PC-9 (cell line): ENCODE results near the gene ICA1. TPM values are rescaled to one million over a fixed set of nuclear protein-coding genes. Genes with fewer than 3 reads are reported as not detected.
A peak's percentile ranks its signal among the peaks of the same experiment; 100 is the strongest.
"Not testable (repeated sequence)": the region's sequence is repeated elsewhere in the genome, so short reads cannot be mapped to it uniquely, and the experiment has no call there.

Experiments used
- BruUV-seq: library from RNA; stranded (reverse); fragments of 400-500 nt; replicated peaks from 2 replicates; lab custom pipeline; 2021; lab: Mats Ljungman, UMichigan
- CTCF ChIA-PET: fragments of 300-600 bp; sonication (Branson Sonifier 250); formaldehyde crosslinking; loops from one replicate; lab custom pipeline; 2022; ENCODE audit warnings: antibody characterized with exemption; lab: Charles Lee
- POLR2A ChIA-PET: fragments of 300-600 bp; sonication (Branson Sonifier 250); formaldehyde crosslinking; loops from one replicate; lab custom pipeline; 2022; ENCODE audit warnings: antibody characterized with exemption; ENCODE audit not compliant: unreplicated experiment; lab: Charles Lee
- DNase-seq, 2 experiments: peaks; one replicate each; pipeline versions ENCODE4 v3.0.0 to v3.0.0-alpha.2; 2015 to 2022; ENCODE audit warnings: mixed read lengths in 1 of 2
- H2AFZ ChIP-seq: fragments of 200-600 bp; sonication (generic); 2 replicates; pipeline ENCODE4 v1.8.1; 2017; ENCODE audit warnings: antibody characterized with exemption
- H3F3A ChIP-seq: fragments of 200-600 bp; sonication (generic); 2 replicates; pipeline ENCODE4 v1.8.1; 2017; ENCODE audit warnings: antibody characterized with exemption, mild to moderate bottlenecking, low read depth; ENCODE audit not compliant: insufficient read depth
- H3K27ac ChIP-seq: fragments of 200-600 bp; sonication (generic); 2 replicates; pipeline ENCODE4 v1.6.1; 2016; ENCODE audit warnings: mixed run types
- H3K27me3 ChIP-seq: fragments of 200-600 bp; sonication (generic); 2 replicates; pipeline ENCODE4 v1.6.1; 2016; ENCODE audit warnings: low read depth, mixed run types; ENCODE audit not compliant: insufficient read depth
- H3K36me3 ChIP-seq: fragments of 200-600 bp; sonication (generic); 2 replicates; pipeline ENCODE4 v1.6.1; 2016; ENCODE audit warnings: low read depth, mixed run types
- H3K4me1 ChIP-seq: fragments of 200-600 bp; sonication (generic); replicated peaks from 2 replicates; pipeline ENCODE4 v1.6.1; 2016; ENCODE audit warnings: mixed run types; ENCODE audit not compliant: insufficient read depth
- H3K4me2 ChIP-seq: fragments of 200-600 bp; sonication (generic); 2 replicates; pipeline ENCODE4 v1.6.1; 2017; ENCODE audit warnings: mixed run types
- H3K4me3 ChIP-seq: fragments of 200-600 bp; sonication (generic); 2 replicates; pipeline ENCODE4 v1.6.1; 2016; ENCODE audit warnings: mixed run types
- H3K79me2 ChIP-seq: fragments of 200-600 bp; sonication (generic); 2 replicates; pipeline ENCODE4 v1.6.1; 2017; ENCODE audit warnings: low read depth, mixed run types
- H3K9me2 ChIP-seq: fragments of 200-600 bp; sonication (generic); 2 replicates; pipeline ENCODE4 v1.8.1; 2017; ENCODE audit warnings: mild to moderate bottlenecking; ENCODE audit not compliant: insufficient read depth
- H3K9me3 ChIP-seq: fragments of 200-600 bp; sonication (generic); 2 replicates; pipeline ENCODE4 v1.8.1; 2016; ENCODE audit warnings: low read depth; ENCODE audit not compliant: insufficient read depth
- H4K20me1 ChIP-seq: fragments of 200-600 bp; sonication (generic); 2 replicates; pipeline ENCODE4 v1.8.1; 2017; ENCODE audit not compliant: insufficient read depth
- CTCF ChIP-seq: fragments of 200-600 bp; sonication (generic); conservative IDR thresholded peaks from 2 replicates; pipeline ENCODE4 v1.6.1; 2017; ENCODE audit warnings: mixed run types, antibody characterized with exemption, mild to moderate bottlenecking, moderate library complexity
- EZH2 ChIP-seq: fragments of 200-600 bp; sonication (generic); IDR thresholded peaks from 2 replicates; pipeline ENCODE4 v1.8.0; 2017; ENCODE audit warnings: antibody characterized with exemption, low read depth
- intact Hi-C: fragments of 100-400 bp; cut with micrococcal nuclease; formaldehyde crosslinking; loops from one replicate; pipeline ENCODE4 v1.10.0; 2022; ENCODE audit not compliant: unreplicated experiment
- total RNA-seq: library from RNA; stranded (reverse); gene quantifications from 2 replicates; pipeline ENCODE4 v1.2.3, GENCODE V29; 2021

The ICA1 gene
- total RNA-seq, 1 experiment from 2014 or later = 33.8 TPM

GRCh38 chr7:8109196-8110022, 152.6 kb downstream of the ICA1 start:
- Histone ChIP-seq H3K27me3 (no peaks in the 10 kb centered on the region), H3F3A (peaks cover 11% of the 10 kb centered on the region; the same call in 1 of the 2 replicates), H3K4me2 (peak overlapping the region; percentile 8; the same call in 1 of the 2 replicates), H3K4me1 (peaks cover 14% of the 10 kb centered on the region), H3K27ac (no peak overlapping the region), H3K36me3 (no peaks in the 10 kb centered on the region), H3K79me2 (no peaks in the 10 kb centered on the region), H4K20me1 (no peaks in the 10 kb centered on the region), H3K9me3 (no peaks in the 10 kb centered on the region), H2AFZ (no peak overlapping the region), H3K4me3 (no peak overlapping the region), H3K9me2 (no peaks in the 10 kb centered on the region)
- TF ChIP-seq EZH2 = no peak
- TF ChIP-seq CTCF = no peak
- CTCF ChIA-PET = no interaction called here
- DNase-seq = peak; percentile 9 to 56
- BruUV-seq = no TSS peak
- intact Hi-C loops = no loop called here
- POLR2A ChIA-PET = no interaction called here

GRCh38 chr7:8105449-8106095, 156.4 kb downstream of the ICA1 start:
- no peak for DNase-seq
- POLR2A ChIA-PET = no interaction called here
- H3K9me2 ChIP-seq = no peaks in the 10 kb centered on the region
- H3K4me3 ChIP-seq = no peak overlapping the region
- H3K4me1 ChIP-seq = peaks cover 14% of the 10 kb centered on the region
- TF ChIP-seq CTCF = no peak
- TF ChIP-seq EZH2 = no peak
- no peaks in the 10 kb centered on the region; the same call in 1 of the 2 replicates for H3K9me3 ChIP-seq
- no peak overlapping the region for H3K4me2 ChIP-seq
- H3F3A ChIP-seq = peaks cover 11% of the 10 kb centered on the region; the same call in 1 of the 2 replicates
- CTCF ChIA-PET = no interaction called here
- BruUV-seq = no TSS peak
- no peak overlapping the region for H2AFZ ChIP-seq
- no peaks in the 10 kb centered on the region for H4K20me1 ChIP-seq
- no peaks in the 10 kb centered on the region for H3K27me3 ChIP-seq
- intact Hi-C loops = no loop called here
- no peaks in the 10 kb centered on the region for H3K79me2 ChIP-seq
- H3K36me3 ChIP-seq = no peaks in the 10 kb centered on the region
- H3K27ac ChIP-seq = no peak overlapping the region

DNA sequence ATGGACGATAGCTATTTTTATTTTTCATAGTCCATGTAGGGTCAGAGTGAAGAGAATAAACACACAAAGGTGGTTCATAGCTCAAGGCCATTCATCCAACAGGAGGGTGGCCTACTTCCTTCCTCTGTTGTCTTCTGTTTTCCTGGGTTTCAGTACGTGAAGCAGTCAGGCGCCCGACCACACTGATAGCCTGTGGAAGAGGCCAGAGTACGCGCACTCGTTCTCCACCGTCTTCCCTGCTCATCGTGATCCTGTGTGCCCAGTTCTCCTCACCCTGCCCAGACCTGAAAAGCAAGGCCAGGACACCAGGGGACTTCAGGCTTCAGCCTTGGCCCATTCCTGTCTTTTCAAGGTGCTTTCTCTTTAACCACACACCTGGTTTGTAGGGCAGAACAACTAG, 158.7 kb downstream of the ICA1 start:
- Histone ChIP-seq H3K36me3 (no peaks in the 10 kb centered on the region), H3K4me3 (no peak overlapping the region), H2AFZ (no peak overlapping the region), H3K79me2 (no peaks in the 10 kb centered on the region), H3K4me1 (no peaks in the 10 kb centered on the region), H3K9me2 (no peaks in the 10 kb centered on the region), H3K9me3 (peaks cover 5% of the 10 kb centered on the region), H3K27me3 (no peaks in the 10 kb centered on the region), H4K20me1 (no peaks in the 10 kb centered on the region), H3F3A (no peaks in the 10 kb centered on the region), H3K4me2 (no peak overlapping the region), H3K27ac (no peak overlapping the region)
- DNase-seq = no peak
- POLR2A ChIA-PET = no interaction called here
- CTCF ChIA-PET = no interaction called here
- intact Hi-C loops = no loop called here
- no TSS peak for BruUV-seq
- TF ChIP-seq EZH2 (no peak), CTCF (no peak)

GRCh38 chr7:8101292-8101691, 160.7 kb downstream of the ICA1 start:
- H3K4me3 ChIP-seq, H2AFZ ChIP-seq, H3K4me1 ChIP-seq, H3K9me3 ChIP-seq, H3K27me3 ChIP-seq, H3K79me2 ChIP-seq, H3K4me2 ChIP-seq, POLR2A ChIA-PET, H4K20me1 ChIP-seq, H3K9me2 ChIP-seq, H3K27ac ChIP-seq, CTCF ChIA-PET, DNase-seq, intact Hi-C loops, H3F3A ChIP-seq, BruUV-seq, H3K36me3 ChIP-seq: not testable (repeated sequence)
